ENCODE results near the gene KRTAP19-8.

- TF ChIP-seq POLR2A (IDR thresholded peaks at IDR 0.05) (no peak), CTCF (IDR thresholded peaks at IDR 0.05) (no peak)
Measured at GRCh38 chr21:31012133-31013089, 25.9 kb downstream of the KRTAP19-8 start.

Data from Peyer's patch (tissue), 4 donors.